Uterus (tissue), 4 donors: Measurements from ENCODE around the gene CALN1. TPM values are rescaled to one million over a fixed set of nuclear protein-coding genes. Genes with fewer than 3 reads are reported as not detected.

Experiments
- DNase-seq, 2 donors: peaks; one replicate each; pipeline ENCODE4 v3.0.0-alpha.2; 2019 to 2020
- H3K27ac ChIP-seq, 2 donors: fragments of 200-600 bp; sonication (generic); 1 replicate in 1 of 2; 2 replicates in 1 of 2; pipeline ENCODE4 v1.5.1; 2016 to 2018
- H3K27me3 ChIP-seq, 2 donors: fragments of 200-600 bp; sonication (generic); one replicate each; pipeline ENCODE4 v1.5.1; 2018 to 2019; ENCODE audit warnings: control low read depth in 1 of 2
- H3K36me3 ChIP-seq, 2 donors: fragments of 200-600 bp; sonication (generic); one replicate each; pipeline ENCODE4 v1.5.1; 2019; ENCODE audit warnings: control low read depth in 1 of 2
- H3K4me1 ChIP-seq, 2 donors: fragments of 200-600 bp; sonication (generic); one replicate each; pipeline ENCODE4 v1.5.1; 2018 to 2019; ENCODE audit warnings: control low read depth in 1 of 2
- H3K4me3 ChIP-seq, 2 donors: fragments of 200-600 bp; sonication (generic); 1 replicate in 1 of 2; 2 replicates in 1 of 2; pipeline ENCODE4 v1.5.1; 2018 to 2019; ENCODE audit warnings: mild to moderate bottlenecking in 1 of 2
- H3K9me3 ChIP-seq, 2 donors: fragments of 200-600 bp; sonication (generic); one replicate each; pipeline ENCODE4 v1.5.1; 2019; ENCODE audit warnings: control low read depth in 1 of 2
- CTCF ChIP-seq, 4 experiments: fragments of 200-600 bp in 2 of 4; fragments of 450-650 bp in 2 of 4; sonication (generic) in 2 of 4; IDR thresholded peaks; one replicate each; pipeline ENCODE4 v1.5.1; 2016 to 2019; ENCODE audit warnings: antibody characterized with exemption in 4 of 4, mild to moderate bottlenecking in 2 of 4, moderate library complexity in 1 of 4
- POLR2A ChIP-seq, 2 donors: fragments of 450-650 bp; IDR thresholded peaks; one replicate each; pipeline ENCODE4 v1.6.1; 2016; ENCODE audit warnings: antibody characterized with exemption in 2 of 2, mild to moderate bottlenecking in 1 of 2, moderate library complexity in 1 of 2
- intact Hi-C: fragments of 100-400 bp; cut with DNase I; formaldehyde crosslinking; loops from one replicate; pipeline ENCODE4 v1.15.1; 2023; ENCODE audit warnings: low total_unique reads
- total RNA-seq, 4 donors: library from RNA; depleted of rRNA in 3 of 4; stranded (reverse); fragments of >200 nt in 3 of 4; gene quantifications; one replicate each; pipeline versions ENCODE4 v1.1.0 to v1.2.4, GENCODE V29; 2014 to 2023
- donor health status: DM: yes; HTN: yes; CAD: no.

The CALN1 gene
- total RNA-seq, 4 donors from 2014 or later: 0.49 to 2.3 (median 1.5) TPM; not detected in 1

DNA sequence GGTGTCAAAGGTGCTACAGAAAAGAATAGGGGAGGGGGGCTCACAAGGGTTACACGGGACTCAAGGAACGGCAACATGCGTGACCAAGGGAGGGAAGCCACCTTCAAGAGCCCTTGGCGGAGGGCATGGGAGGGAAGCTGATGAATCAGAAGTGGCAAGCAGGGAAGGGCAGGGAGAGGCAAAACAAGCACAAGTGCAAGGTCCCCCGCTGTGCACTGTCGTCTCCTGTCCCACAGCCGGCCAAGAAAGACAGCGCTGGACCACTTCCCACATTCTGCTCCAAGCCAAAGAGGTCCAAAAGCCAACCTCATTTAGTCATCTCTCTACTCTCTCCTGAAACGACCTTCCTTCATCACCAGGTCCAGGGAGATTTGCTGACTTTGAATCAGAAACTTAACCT, 102.7 kb downstream of the CALN1 start:
- intact Hi-C loops: no loop called here
- TF ChIP-seq CTCF (IDR thresholded peaks at IDR 0.05) (no peak), POLR2A (IDR thresholded peaks at IDR 0.05) (no peak)
- no peaks in the 10 kb centered on the region for H3K36me3 ChIP-seq

GRCh38 chr7:72308986-72309385, 103.2 kb downstream of the CALN1 start:
- no peak for TF ChIP-seq CTCF (IDR thresholded peaks at IDR 0.05)
- no peak for TF ChIP-seq POLR2A (IDR thresholded peaks at IDR 0.05)
- Histone ChIP-seq H3K9me3 (no peaks in the 10 kb centered on the region), H3K36me3 (no peaks in the 10 kb centered on the region), H3K4me3 (no peak overlapping the region), H3K27me3 (no peaks in the 10 kb centered on the region), H3K27ac (no peak overlapping the region), H3K4me1 (no peaks in the 10 kb centered on the region)
- DNase-seq: no peak
- intact Hi-C loops: no loop called here

More for the DNA sequence above, 102.7 kb downstream of the CALN1 start:
- no peaks in the 10 kb centered on the region for H3K9me3 ChIP-seq
- no peak overlapping the region for H3K4me3 ChIP-seq
- no peaks in the 10 kb centered on the region for H3K27me3 ChIP-seq
- H3K27ac ChIP-seq: no peak overlapping the region
- no peaks in the 10 kb centered on the region for H3K4me1 ChIP-seq
- DNase-seq: no peak

DNA sequence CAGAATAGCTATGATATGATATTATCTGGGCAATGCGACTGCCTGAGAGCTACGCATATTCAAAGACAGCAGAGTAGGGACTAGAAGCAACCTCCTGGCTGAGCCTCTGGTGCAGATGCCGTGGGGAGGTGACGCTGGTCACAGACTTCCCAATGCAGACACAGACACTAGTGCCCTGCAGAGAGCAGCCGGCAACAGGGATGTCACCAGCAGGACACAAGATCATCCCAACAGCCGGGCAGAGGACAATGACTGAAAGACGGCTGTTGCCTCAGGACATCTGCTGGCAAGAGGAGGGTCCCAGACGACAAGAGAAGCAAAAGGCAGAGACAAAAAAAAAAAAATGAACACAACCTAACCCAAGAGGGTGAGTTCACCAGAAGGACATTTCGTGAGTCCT, 104.6 kb downstream of the CALN1 start:
- Histone ChIP-seq H3K27me3 (no peaks in the 10 kb centered on the region), H3K36me3 (no peaks in the 10 kb centered on the region), H3K9me3 (no peaks in the 10 kb centered on the region), H3K4me3 (no peak overlapping the region), H3K27ac (no peak overlapping the region), H3K4me1 (no peaks in the 10 kb centered on the region)
- no peak for DNase-seq
- TF ChIP-seq CTCF (IDR thresholded peaks at IDR 0.05) (no peak), POLR2A (IDR thresholded peaks at IDR 0.05) (no peak)
- intact Hi-C loops: no loop called here

DNA sequence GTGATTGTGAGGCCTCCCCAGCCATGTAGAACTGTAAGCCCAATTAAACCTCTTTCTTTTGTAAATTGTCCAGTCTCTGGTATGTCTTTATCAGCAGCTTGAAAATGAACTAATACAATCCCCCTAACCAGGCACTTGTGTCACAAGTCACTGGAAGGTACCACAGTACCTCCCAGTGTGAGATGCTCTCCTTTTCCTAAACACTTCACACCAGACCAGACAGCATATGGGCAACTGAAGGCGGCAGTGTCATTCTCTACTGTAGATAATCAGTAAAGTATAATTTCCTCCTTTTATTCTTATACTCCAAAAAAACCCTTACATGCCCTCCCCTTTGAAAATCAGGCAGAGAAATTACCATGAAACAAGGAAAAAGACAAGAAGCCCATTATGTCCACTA, 113.2 kb downstream of the CALN1 start:
- intact Hi-C loops: no loop called here
- DNase-seq: no peak
- Histone ChIP-seq H3K27ac (no peak overlapping the region), H3K4me3 (no peak overlapping the region), H3K4me1 (no peaks in the 10 kb centered on the region), H3K9me3 (no peaks in the 10 kb centered on the region), H3K27me3 (no peaks in the 10 kb centered on the region), H3K36me3 (no peaks in the 10 kb centered on the region)
- TF ChIP-seq POLR2A (IDR thresholded peaks at IDR 0.05) (no peak), CTCF (IDR thresholded peaks at IDR 0.05) (no peak)

DNA sequence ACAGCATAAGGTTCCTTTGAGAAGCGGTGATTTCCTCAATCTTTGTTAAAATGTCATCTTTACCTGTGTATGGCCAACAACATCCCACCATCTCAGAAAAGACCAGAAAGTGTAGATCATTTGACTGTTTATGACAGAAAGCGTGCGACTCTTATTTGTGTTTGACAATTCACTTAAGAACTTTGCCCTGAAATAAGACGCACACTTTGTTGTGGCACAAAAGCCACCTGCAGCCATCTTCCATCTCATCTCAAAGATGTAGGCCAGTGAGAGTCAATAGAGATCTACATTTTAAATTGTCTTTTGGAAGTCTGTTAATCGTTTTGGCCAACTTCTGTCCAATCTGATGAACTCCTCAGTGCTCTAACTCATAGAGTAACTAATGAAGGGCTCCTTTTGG, 114.0 kb downstream of the CALN1 start:
- H3K4me3 ChIP-seq: no peak overlapping the region
- TF ChIP-seq POLR2A (IDR thresholded peaks at IDR 0.05) (no peak), CTCF (IDR thresholded peaks at IDR 0.05) (no peak)
- no peaks in the 10 kb centered on the region for H3K27me3 ChIP-seq
- intact Hi-C loops: no loop called here
- H3K9me3 ChIP-seq: no peaks in the 10 kb centered on the region
- DNase-seq: no peak
- no peaks in the 10 kb centered on the region for H3K36me3 ChIP-seq
- no peaks in the 10 kb centered on the region for H3K4me1 ChIP-seq
- no peak overlapping the region for H3K27ac ChIP-seq
